KOPT-K1 (cell line): Measurements from ENCODE around the gene GTPBP4.
"Not testable (repeated sequence)": the region's sequence is repeated elsewhere in the genome, so short reads cannot be mapped to it uniquely, and the experiment has no call there.

Experiments
- H3K27ac ChIP-seq: fragments of 200-600 bp; sonication (generic); 2 replicates; pipeline ENCODE4 v1.5.1; 2016; ENCODE audit warnings: antibody characterized with exemption, mild to moderate bottlenecking, low read depth, low read length; ENCODE audit not compliant: poor library complexity, severe bottlenecking
- H3K36me3 ChIP-seq: fragments of 200-600 bp; sonication (generic); 2 replicates; pipeline ENCODE4 v1.5.1; 2017; ENCODE audit warnings: antibody characterized with exemption, mild to moderate bottlenecking, low read length, moderate library complexity; ENCODE audit not compliant: insufficient read depth
- H3K9me3 ChIP-seq: fragments of 200-600 bp; sonication (generic); 2 replicates; pipeline ENCODE4 v1.5.1; 2017; ENCODE audit warnings: antibody characterized with exemption, low read length, mild to moderate bottlenecking; ENCODE audit not compliant: insufficient read depth, poor library complexity, severe bottlenecking

Gene GTPBP4

GRCh38 chr10:994836-995558, 6.8 kb downstream of the GTPBP4 start:
- Histone ChIP-seq H3K9me3 (no peaks in the 10 kb centered on the region), H3K36me3 (peaks cover 88% of the 10 kb centered on the region), H3K27ac (no peak overlapping the region)

DNA sequence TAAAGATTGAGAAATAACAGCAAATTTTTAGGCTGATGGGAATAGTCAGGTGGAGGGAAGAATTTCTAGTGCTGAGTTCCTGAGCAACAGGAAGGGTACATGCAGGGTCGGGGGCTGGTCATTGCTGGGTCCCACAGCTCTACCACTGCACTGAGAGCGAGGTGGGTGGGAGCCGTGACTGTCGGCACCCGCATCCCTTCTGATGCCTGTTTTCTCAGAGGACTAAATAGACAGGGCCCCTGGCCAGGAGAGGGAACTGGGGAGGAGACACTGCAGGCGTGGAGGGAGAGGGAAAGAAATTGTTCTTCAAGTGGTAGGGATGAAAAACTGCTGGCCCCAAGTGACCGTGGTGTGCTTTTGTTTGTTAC, 7.3 kb downstream of the GTPBP4 start:
- Histone ChIP-seq H3K27ac (no peak overlapping the region), H3K9me3 (no peaks in the 10 kb centered on the region), H3K36me3 (peaks cover 94% of the 10 kb centered on the region)

DNA sequence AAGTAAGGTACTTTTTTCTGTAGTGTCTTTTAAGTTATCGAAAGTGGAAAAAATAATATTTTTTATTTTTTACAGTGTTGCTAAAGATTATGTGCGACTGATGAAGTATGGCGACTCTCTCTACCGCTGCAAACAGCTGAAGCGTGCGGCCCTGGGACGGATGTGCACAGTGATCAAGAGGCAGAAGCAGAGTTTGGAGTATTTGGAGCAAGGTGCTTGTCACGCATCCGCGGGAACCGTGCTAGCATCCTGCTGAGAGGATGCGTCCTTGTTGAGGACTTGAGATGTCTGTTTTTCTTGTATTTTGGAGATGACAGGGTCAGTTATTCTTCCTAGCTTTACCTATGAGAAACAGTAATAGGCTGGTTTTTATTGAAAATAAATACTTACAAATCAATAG, 7.8 kb downstream of the GTPBP4 start:
- no peaks in the 10 kb centered on the region for H3K9me3 ChIP-seq
- peaks cover 94% of the 10 kb centered on the region for H3K36me3 ChIP-seq
- no peak overlapping the region for H3K27ac ChIP-seq

DNA sequence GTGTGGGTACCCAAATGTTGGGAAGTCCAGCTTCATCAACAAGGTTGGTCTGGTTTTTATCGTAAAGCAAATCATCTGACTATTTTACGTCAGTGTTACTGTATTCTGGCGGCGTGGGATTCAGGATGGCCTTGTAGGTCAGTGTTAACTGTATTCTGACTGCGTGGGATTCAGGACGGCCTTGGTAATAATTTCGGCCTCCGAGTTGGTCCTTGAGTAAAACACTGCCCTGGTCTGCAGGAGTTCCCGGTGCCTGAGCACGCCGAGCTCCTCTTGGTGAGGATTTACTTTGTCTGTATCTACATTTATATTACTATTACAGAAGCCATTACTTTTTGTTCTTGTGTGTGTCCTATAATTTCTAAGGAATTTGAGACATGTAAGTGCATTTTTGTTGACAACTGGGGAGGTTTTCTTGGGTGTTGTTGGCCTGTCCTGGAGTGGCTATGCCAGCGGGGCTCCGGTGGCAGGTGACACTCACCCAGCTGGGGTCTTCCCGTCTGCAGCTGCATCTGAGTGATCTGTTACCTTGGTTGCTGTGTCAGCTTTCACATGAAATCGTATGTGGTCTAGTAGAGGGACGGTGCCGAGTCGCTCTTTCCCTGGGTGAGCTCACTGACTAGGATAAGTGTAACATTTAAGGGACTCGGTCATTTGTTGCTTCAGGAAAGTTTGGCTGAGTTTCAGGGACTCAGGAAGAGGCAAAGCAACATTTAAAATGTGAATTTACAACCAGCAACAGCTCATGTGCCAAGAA, 9.2 kb downstream of the GTPBP4 start:
- no peak overlapping the region for H3K27ac ChIP-seq
- peaks cover 4% of the 10 kb centered on the region for H3K9me3 ChIP-seq
- peaks cover 100% of the 10 kb centered on the region for H3K36me3 ChIP-seq

GRCh38 chr10:1002425-1003006, 14.3 kb downstream of the GTPBP4 start:
- peaks cover 100% of the 10 kb centered on the region for H3K36me3 ChIP-seq
- H3K9me3 ChIP-seq: peaks cover 7% of the 10 kb centered on the region

GRCh38 chr10:1003884-1004670, 15.8 kb downstream of the GTPBP4 start:
- H3K36me3 ChIP-seq: peaks cover 100% of the 10 kb centered on the region
- peaks cover 7% of the 10 kb centered on the region for H3K9me3 ChIP-seq
- no peak overlapping the region for H3K27ac ChIP-seq

More at GRCh38 chr10:1002425-1003006, 14.3 kb downstream of the GTPBP4 start:
- H3K27ac ChIP-seq: no peak overlapping the region

DNA sequence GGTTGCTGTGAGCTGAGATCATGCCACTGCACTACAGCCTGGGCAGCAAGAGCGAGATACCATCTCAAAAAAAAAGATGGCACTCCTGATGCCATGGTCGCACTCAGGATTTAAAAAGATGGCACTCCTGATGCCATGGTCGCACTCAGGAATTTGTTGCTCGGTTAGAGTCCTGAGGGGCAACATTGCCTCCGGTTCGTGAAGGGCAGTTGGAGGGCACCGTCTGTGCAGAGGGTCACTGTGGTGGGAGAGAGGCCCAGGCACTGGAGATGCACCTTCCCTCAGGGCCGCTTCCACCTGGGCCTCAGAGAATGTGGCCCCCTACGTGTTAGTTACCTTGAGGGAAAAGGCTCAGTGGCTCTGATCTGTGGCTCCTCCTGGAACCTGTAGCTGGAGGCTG, 18.3 kb downstream of the GTPBP4 start:
- Histone ChIP-seq H3K27ac (no peak overlapping the region), H3K9me3 (peaks cover 7% of the 10 kb centered on the region), H3K36me3 (peaks cover 100% of the 10 kb centered on the region)

GRCh38 chr10:1007583-1007982, 19.3 kb downstream of the GTPBP4 start:
- peaks cover 2% of the 10 kb centered on the region for H3K9me3 ChIP-seq
- H3K36me3 ChIP-seq: peaks cover 100% of the 10 kb centered on the region
- no peak overlapping the region for H3K27ac ChIP-seq

- H3K36me3 ChIP-seq: peaks cover 100% of the 10 kb centered on the region
- H3K27ac ChIP-seq: no peak overlapping the region
- no peaks in the 10 kb centered on the region for H3K9me3 ChIP-seq
Measured at GRCh38 chr10:1009071-1009494, 20.8 kb downstream of the GTPBP4 start.

DNA sequence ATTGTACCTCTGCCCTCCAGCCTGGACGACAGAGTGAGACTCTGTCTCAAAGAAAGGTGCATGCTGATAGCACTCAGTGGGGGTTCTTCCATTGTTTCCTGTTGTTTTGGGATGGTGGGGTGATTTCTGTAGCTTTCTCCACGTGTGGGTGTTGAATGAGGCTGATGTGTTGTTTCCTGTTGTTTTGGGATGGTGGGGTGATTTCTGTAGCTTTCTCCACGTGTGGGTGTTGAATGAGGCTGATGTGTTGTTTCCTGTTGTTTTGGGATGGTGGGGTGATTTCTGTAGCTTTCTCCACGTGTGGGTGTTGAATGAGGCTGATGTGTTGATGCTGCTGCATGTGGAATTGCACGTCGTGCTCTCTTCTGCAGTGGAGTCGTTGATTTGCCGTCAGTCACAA, 21.7 kb downstream of the GTPBP4 start:
- not testable (repeated sequence) for H3K9me3 ChIP-seq, H3K27ac ChIP-seq
- peaks cover 100% of the 10 kb centered on the region for H3K36me3 ChIP-seq

- H3K36me3 ChIP-seq: peaks cover 100% of the 10 kb centered on the region
Measured at GRCh38 chr10:1010703-1011102, 22.5 kb downstream of the GTPBP4 start.

GRCh38 chr10:1011696-1012095, 23.5 kb downstream of the GTPBP4 start:
- no peaks in the 10 kb centered on the region for H3K9me3 ChIP-seq
- peaks cover 100% of the 10 kb centered on the region for H3K36me3 ChIP-seq
- H3K27ac ChIP-seq: no peak overlapping the region

More at GRCh38 chr10:1010703-1011102, 22.5 kb downstream of the GTPBP4 start:
- H3K27ac ChIP-seq: no peak overlapping the region
- H3K9me3 ChIP-seq: no peaks in the 10 kb centered on the region

GRCh38 chr10:1015688-1016087, 27.5 kb downstream of the GTPBP4 start:
- no peaks in the 10 kb centered on the region for H3K9me3 ChIP-seq
- peaks cover 98% of the 10 kb centered on the region for H3K36me3 ChIP-seq
- H3K27ac ChIP-seq: no peak overlapping the region

DNA sequence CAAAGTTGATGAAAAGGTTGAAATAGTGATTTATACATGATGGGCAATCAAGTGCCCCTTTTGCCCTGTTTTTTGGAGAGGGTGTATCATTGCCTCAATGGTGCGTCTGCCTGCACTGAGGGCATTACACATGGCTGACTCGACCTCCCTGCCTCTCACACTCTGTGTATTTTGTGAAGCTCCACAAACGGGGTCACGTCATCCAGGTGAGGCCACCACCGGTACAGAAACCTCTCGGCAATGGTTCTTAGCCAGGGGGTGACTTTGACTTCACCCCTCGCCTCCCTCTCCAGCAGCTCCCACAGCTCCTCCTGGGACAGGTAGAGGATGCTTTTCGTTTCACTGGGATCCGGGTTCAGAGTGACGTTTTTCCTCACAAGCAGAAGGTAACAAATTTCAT, 31.1 kb downstream of the GTPBP4 start:
- H3K36me3 ChIP-seq: peaks cover 70% of the 10 kb centered on the region
- no peak overlapping the region for H3K27ac ChIP-seq
- H3K9me3 ChIP-seq: no peaks in the 10 kb centered on the region

DNA sequence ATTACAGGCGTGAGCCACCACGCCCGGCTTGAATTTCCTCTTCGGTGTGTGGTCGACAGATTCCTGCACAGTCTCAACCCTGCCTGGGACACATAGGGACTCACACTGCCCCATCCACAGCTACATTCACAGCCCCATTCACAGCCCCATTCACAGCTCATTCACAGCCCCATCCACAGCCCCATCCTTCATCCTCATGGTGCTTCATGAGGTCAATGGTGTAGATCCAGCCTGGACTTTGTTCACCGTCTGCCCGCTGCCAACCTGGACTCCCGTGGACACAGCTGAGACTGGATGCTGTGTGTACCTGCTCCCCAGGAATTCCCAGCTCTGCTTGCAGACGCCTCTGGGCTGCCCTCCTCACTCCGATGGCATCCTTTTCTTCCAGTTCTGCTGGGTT, 32.2 kb downstream of the GTPBP4 start:
- Histone ChIP-seq H3K27ac (no peak overlapping the region), H3K36me3 (peaks cover 59% of the 10 kb centered on the region), H3K9me3 (no peaks in the 10 kb centered on the region)
